Measurements from ENCODE around the gene NT5C2.
"Not testable (repeated sequence)": the region's sequence is repeated elsewhere in the genome, so short reads cannot be mapped to it uniquely, and the experiment has no call there.

NT5C2 gene

GRCh38 chr10:103147645-103148044 lies 45.4 kb downstream of the NT5C2 start:
- no peak for FAIRE-seq
- TF ChIP-seq SPI1 (IDR thresholded peaks at IDR 0.05; ENCODE audit: low read depth, low read length) (no peak), POU2F2 (IDR thresholded peaks at IDR 0.05; ENCODE audit: low read depth, low read length) (no peak), TAF1 (IDR thresholded peaks at IDR 0.05; ENCODE audit: low read depth, low read length) (no peak), POLR2A (IDR thresholded peaks at IDR 0.05; ENCODE audit: low read depth, low read length) (no peak), PAX5 (IDR thresholded peaks at IDR 0.05; ENCODE audit: insufficient read depth, low read length, severe bottlenecking) (no peak), POLR2AphosphoS5 (IDR thresholded peaks at IDR 0.05; ENCODE audit: low read depth, low read length) (no peak)
- no peak for DNase-seq (ENCODE audit: insufficient read length, low spot score)

- TF ChIP-seq POLR2AphosphoS5 (IDR thresholded peaks at IDR 0.05; ENCODE audit: low read depth, low read length) (no peak), POLR2A (IDR thresholded peaks at IDR 0.05; ENCODE audit: low read depth, low read length) (no peak), POU2F2 (IDR thresholded peaks at IDR 0.05; ENCODE audit: low read depth, low read length) (no peak), PAX5 (IDR thresholded peaks at IDR 0.05; ENCODE audit: insufficient read depth, low read length, severe bottlenecking) (no peak), TAF1 (IDR thresholded peaks at IDR 0.05; ENCODE audit: low read depth, low read length) (no peak), SPI1 (IDR thresholded peaks at IDR 0.05; ENCODE audit: low read depth, low read length) (no peak)
- FAIRE-seq (no peak), DNase-seq (ENCODE audit: insufficient read length, low spot score) (no peak)
These were observed 47.1 kb downstream of the NT5C2 start for GRCh38 chr10:103145860-103146466.

- TF ChIP-seq POLR2A (IDR thresholded peaks at IDR 0.05; ENCODE audit: low read depth, low read length), result no peak
- no peak for TF ChIP-seq POU2F2 (IDR thresholded peaks at IDR 0.05; ENCODE audit: low read depth, low read length)
- TF ChIP-seq SPI1 (IDR thresholded peaks at IDR 0.05; ENCODE audit: low read depth, low read length), result no peak
- no peak for TF ChIP-seq PAX5 (IDR thresholded peaks at IDR 0.05; ENCODE audit: insufficient read depth, low read length, severe bottlenecking)
- no peak for TF ChIP-seq TAF1 (IDR thresholded peaks at IDR 0.05; ENCODE audit: low read depth, low read length)
- TF ChIP-seq POLR2AphosphoS5 (IDR thresholded peaks at IDR 0.05; ENCODE audit: low read depth, low read length), result no peak
- FAIRE-seq (peak; percentile 26), DNase-seq (ENCODE audit: insufficient read length, low spot score) (no peak)
These were observed 48.0 kb downstream of the NT5C2 start for GRCh38 chr10:103145046-103145445.

GRCh38 chr10:103144041-103144440 lies 49.0 kb downstream of the NT5C2 start:
- TF ChIP-seq TAF1 (IDR thresholded peaks at IDR 0.05; ENCODE audit: low read depth, low read length), result no peak
- TF ChIP-seq POU2F2 (IDR thresholded peaks at IDR 0.05; ENCODE audit: low read depth, low read length), result no peak
- TF ChIP-seq PAX5 (IDR thresholded peaks at IDR 0.05; ENCODE audit: insufficient read depth, low read length, severe bottlenecking), result no peak
- TF ChIP-seq SPI1 (IDR thresholded peaks at IDR 0.05; ENCODE audit: low read depth, low read length), result no peak
- TF ChIP-seq POLR2A (IDR thresholded peaks at IDR 0.05; ENCODE audit: low read depth, low read length), result no peak
- no peak for TF ChIP-seq POLR2AphosphoS5 (IDR thresholded peaks at IDR 0.05; ENCODE audit: low read depth, low read length)
- DNase-seq (ENCODE audit: insufficient read length, low spot score), result no peak
- no peak for FAIRE-seq

- DNase-seq (ENCODE audit: insufficient read length, low spot score); FAIRE-seq: not testable (repeated sequence)
These were observed 49.4 kb downstream of the NT5C2 start for GRCh38 chr10:103143641-103144040.

GRCh38 chr10:103141950-103142349 lies 51.1 kb downstream of the NT5C2 start:
- DNase-seq (ENCODE audit: insufficient read length, low spot score) (no peak), FAIRE-seq (no peak)
- TF ChIP-seq POLR2AphosphoS5 (IDR thresholded peaks at IDR 0.05; ENCODE audit: low read depth, low read length) (no peak), POLR2A (IDR thresholded peaks at IDR 0.05; ENCODE audit: low read depth, low read length) (no peak), SPI1 (IDR thresholded peaks at IDR 0.05; ENCODE audit: low read depth, low read length) (no peak), POU2F2 (IDR thresholded peaks at IDR 0.05; ENCODE audit: low read depth, low read length) (no peak), PAX5 (IDR thresholded peaks at IDR 0.05; ENCODE audit: insufficient read depth, low read length, severe bottlenecking) (no peak), TAF1 (IDR thresholded peaks at IDR 0.05; ENCODE audit: low read depth, low read length) (no peak)

GRCh38 chr10:103140469-103140868 lies 52.6 kb downstream of the NT5C2 start:
- DNase-seq (ENCODE audit: insufficient read length, low spot score) (no peak), FAIRE-seq (peak; percentile 31)
- TF ChIP-seq POLR2A (IDR thresholded peaks at IDR 0.05; ENCODE audit: low read depth, low read length) (no peak), SPI1 (IDR thresholded peaks at IDR 0.05; ENCODE audit: low read depth, low read length) (no peak), PAX5 (IDR thresholded peaks at IDR 0.05; ENCODE audit: insufficient read depth, low read length, severe bottlenecking) (no peak), TAF1 (IDR thresholded peaks at IDR 0.05; ENCODE audit: low read depth, low read length) (no peak), POLR2AphosphoS5 (IDR thresholded peaks at IDR 0.05; ENCODE audit: low read depth, low read length) (no peak), POU2F2 (IDR thresholded peaks at IDR 0.05; ENCODE audit: low read depth, low read length) (no peak)

GRCh38 chr10:103139803-103140202 lies 53.3 kb downstream of the NT5C2 start:
- TF ChIP-seq POLR2A (IDR thresholded peaks at IDR 0.05; ENCODE audit: low read depth, low read length) (no peak), SPI1 (IDR thresholded peaks at IDR 0.05; ENCODE audit: low read depth, low read length) (no peak), PAX5 (IDR thresholded peaks at IDR 0.05; ENCODE audit: insufficient read depth, low read length, severe bottlenecking) (no peak), POLR2AphosphoS5 (IDR thresholded peaks at IDR 0.05; ENCODE audit: low read depth, low read length) (no peak), TAF1 (IDR thresholded peaks at IDR 0.05; ENCODE audit: low read depth, low read length) (no peak), POU2F2 (IDR thresholded peaks at IDR 0.05; ENCODE audit: low read depth, low read length) (no peak)
- no peak for FAIRE-seq

GRCh38 chr10:103135168-103135567 lies 57.9 kb downstream of the NT5C2 start:
- not testable (repeated sequence) for FAIRE-seq; DNase-seq (ENCODE audit: insufficient read length, low spot score)

More at GRCh38 chr10:103139803-103140202, 53.3 kb downstream of the NT5C2 start:
- no peak for DNase-seq (ENCODE audit: insufficient read length, low spot score)

GRCh38 chr10:103130910-103131309 lies 62.2 kb downstream of the NT5C2 start:
- TF ChIP-seq SPI1 (IDR thresholded peaks at IDR 0.05; ENCODE audit: low read depth, low read length), result no peak
- no peak for TF ChIP-seq POLR2A (IDR thresholded peaks at IDR 0.05; ENCODE audit: low read depth, low read length)
- no peak for TF ChIP-seq POLR2AphosphoS5 (IDR thresholded peaks at IDR 0.05; ENCODE audit: low read depth, low read length)
- no peak for TF ChIP-seq PAX5 (IDR thresholded peaks at IDR 0.05; ENCODE audit: insufficient read depth, low read length, severe bottlenecking)
- TF ChIP-seq POU2F2 (IDR thresholded peaks at IDR 0.05; ENCODE audit: low read depth, low read length), result no peak
- no peak for TF ChIP-seq TAF1 (IDR thresholded peaks at IDR 0.05; ENCODE audit: low read depth, low read length)
- no peak for DNase-seq (ENCODE audit: insufficient read length, low spot score)
- FAIRE-seq, result no peak

GRCh38 chr10:103130180-103130579 lies 62.9 kb downstream of the NT5C2 start:
- not testable (repeated sequence) for DNase-seq (ENCODE audit: insufficient read length, low spot score); FAIRE-seq
